HG03565 (cell line): Measurements from ENCODE around the gene OSM.

Source experiments
- ATAC-seq: cut with Tn5 transposase; IDR thresholded peaks from one replicate; pipeline ENCODE4 v1.9.1; 2021; ENCODE audit warnings: mild to moderate bottlenecking, moderate library complexity; ENCODE audit not compliant: unreplicated experiment

The OSM gene

DNA sequence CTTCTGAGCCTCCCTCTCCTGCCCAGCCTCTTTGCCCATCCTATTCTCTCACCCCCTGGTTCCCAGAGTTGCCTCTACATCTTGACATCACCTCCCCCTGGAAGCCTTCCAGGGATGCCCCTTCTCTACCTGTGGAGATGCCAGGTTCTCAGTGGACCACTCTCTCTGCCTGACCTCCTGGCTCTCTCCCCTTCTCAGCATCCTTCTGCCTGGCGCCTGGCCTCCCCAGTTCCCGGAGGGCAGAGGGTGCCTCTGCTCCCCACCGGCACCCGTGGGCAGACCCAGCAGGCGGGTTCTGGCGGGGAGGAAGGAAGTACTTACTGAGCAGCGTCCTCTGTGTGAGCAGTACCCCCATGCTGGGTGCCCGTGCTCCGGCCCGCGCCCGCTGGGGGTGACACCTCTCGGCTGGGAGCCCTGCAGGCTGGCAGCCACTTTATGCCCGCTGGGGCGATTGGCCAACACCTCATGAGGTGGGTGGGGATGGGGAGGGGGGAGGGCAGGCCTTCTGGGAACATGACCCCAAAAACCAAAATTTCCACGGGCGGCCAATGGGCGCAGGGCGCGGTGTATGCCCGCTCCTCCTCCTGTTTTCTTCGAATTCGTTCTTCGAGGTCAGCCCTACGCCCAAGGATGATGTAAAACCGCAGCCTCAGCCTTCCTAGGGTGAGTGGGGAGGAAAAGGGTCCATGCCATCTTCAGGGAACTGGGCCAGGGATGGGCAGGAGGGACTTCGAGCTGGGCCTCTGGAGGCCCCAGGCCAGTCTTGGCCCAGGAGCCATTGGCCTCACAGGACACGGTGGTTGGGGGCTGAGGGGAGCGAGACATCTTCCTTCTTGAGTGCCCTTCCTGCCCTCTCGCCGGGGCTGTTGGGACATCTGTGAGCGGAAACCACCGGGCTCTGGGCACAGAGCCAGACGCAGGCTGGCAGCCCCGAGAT lies at the start of gene OSM:
TSS of gene OSM (minus strand) at position 407 of the 937 bp plus-strand sequence. CDS start at position 355, 52 bp downstream.
- ATAC-seq, result no peak

DNA sequence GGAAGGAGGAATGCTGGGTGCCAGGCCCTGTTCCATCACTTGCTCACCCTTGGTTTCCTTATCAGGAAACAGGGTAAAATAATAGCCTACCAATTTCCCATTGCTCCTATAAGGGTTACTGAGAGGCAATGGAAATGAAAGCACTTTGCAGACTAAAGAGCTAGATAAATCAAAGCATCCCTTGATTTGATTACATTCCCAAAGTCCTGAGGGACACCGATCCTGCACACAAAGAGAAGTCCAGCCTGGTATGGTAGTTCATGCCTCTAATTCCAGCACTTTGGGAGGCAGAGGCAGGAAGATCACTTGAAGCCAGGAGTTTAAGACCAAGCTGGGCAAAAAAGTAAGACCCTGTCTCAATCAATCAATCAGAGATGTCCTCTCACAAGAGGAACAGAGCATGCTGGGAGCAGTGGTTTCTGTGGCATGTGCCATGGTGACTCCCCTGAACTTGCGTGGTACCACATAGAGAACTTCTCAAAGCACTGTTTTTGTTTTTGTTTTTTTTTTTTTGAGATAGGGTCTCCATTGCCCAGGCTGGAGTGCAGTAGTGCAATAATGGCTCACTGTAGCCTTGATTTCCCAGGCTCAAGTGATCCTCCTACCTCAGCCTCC lies 49.4 kb upstream of the OSM start:
- ATAC-seq, result no peak

DNA sequence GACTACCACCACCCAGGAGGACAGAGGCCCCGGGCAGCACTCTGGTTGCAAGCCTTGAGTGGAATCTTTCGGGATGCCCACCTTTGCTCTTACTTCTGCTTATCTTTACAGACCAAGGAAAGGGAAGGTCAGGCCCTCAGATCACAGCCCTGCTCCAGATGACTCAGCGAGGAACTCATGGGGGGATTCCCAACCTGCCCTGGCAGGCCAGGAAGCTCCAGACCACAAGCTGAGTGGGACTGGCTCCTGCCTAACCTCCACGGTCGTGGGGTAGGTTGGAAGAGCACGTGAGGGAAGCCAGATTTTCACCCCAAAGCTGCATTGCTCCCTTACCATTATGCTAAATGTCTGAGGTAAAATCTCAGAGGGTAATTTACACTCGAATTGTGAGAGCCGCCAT lies 48.3 kb upstream of the OSM start:
- no peak for ATAC-seq

DNA sequence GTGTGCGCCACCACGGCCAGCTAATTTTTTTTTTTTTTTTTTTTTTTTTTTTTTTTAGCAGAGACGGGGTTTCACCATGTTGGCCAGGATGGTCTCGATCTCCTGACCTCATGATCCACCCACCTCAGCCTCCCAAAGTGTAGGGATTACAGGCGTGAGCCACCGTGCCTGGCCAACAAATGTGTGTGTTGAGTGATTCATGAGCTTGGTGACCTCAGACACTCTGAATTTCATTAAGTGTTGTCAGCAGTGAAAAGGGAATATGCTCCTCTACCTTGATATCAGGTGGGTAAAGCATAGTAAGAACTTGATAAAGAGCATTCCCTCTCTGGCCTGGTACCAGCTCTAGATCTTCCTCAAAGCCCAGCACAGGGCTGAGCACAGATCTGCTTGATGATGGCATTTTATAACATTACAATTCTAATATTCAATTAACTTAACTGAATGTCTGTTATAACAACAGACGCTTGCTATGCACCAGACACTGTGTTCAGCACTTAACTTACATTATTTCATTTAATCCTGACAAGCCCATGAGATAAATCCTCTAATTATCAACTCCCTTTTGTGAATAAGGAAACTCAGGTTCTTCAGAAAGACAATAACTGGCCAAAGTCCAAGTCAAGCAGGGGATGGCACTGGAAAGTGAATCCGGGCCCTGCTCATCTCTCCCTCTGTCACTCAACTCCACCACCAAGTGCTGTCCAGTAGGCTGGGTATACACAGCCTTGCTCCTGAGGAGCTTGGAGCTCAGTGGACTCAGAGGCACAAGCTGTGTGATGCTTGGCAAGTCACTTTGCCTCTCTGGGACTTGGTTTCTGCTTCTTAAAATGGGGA lies 47.1 kb upstream of the OSM start:
- no peak for ATAC-seq

DNA sequence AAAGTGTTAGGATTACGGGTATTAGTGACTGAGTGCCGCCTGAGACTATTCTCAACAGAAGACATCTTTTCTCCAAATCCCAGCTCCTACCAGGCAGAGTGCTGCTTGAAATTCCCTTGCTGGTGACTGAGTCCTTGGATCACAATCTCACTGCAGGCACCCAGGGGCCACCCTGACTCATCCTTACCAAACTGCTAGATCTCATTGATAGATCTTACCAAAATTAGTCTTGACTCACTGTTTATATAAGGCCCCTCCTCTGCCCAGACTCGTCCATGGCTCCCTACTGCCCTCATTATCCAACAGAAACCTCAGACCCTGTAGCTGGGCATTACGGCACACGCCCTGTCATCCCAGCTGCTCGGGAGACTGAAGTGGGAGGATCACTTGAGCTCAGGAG lies 45.4 kb upstream of the OSM start:
- ATAC-seq, result no peak

DNA sequence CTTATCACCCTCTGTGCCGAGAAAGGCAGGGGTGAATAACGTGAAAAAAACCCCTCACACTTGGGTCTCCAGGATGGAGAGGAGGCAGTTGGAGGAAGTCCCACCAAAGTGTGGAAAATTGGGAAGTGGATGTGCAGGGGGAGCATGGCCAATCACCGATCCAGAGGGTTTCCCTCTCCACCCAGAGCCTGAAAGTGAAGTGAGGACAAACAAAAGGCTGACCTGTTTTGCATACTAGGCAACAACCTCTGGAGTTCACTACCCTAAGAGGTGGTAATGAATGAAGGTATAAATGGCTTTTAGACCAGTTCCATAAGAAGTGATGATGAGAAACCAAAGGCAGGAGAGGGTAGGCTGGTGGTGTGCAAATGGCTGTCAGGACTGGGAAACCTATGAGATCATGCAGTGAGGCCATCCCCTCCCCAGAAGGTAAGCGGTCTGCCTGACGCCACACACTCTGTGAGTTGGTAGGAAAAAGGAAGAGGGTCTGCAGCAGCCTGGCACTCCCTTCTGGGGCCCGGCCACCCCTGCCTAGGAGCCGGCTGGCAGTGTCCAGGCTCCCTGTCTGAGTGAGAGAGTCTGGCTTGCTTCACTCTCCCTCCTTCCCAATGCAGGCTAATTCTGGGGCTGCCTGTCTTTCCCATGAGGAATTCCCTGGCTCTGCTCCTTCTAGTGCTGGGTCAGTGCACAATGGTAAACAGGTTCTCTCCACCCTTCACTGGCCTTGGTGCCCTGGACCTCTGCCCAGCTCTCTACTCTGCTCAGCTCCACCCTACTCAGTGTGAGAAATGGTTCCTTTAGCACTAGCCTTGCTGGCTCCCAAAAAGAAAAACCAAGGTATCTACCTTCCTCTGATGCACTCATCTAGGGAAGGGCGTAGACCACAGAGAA lies 44.5 kb upstream of the OSM start:
- no peak for ATAC-seq

DNA sequence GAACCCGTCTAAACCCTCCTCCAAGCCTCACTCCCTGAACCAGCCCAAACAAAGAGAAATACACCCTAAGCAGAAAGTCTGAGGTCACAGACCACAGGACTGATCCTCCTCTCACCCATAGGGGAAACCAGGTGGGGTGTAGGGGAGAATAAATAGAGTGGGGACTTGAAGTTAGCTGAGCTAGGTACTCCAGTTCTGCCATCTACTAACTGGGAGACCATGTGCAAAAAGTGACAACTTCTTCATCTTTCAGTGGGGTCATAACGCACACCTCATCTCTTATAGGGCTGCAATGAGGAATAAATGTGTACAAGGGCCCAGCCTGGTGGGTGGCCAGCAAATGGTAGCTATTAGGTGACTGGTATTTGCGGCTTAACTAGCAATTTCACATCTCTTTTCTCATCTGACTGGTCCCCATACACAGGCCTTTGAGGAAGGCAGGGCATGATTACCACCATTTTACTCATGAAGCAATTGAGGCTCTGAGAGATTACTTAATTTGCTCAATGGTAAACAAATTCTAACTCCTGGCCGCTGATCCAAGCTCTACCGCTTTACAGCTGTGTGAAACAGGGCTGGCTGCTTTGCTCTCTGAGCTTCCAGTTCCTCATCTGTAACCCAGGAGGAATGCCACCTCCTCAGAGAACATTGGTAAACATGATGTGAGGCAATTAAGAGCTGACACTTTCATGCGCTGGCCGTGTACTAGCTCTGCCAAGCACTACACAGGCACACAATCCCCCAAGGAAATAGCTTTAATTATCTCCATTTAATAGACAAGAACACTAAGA lies 43.5 kb upstream of the OSM start:
- ATAC-seq, result no peak

DNA sequence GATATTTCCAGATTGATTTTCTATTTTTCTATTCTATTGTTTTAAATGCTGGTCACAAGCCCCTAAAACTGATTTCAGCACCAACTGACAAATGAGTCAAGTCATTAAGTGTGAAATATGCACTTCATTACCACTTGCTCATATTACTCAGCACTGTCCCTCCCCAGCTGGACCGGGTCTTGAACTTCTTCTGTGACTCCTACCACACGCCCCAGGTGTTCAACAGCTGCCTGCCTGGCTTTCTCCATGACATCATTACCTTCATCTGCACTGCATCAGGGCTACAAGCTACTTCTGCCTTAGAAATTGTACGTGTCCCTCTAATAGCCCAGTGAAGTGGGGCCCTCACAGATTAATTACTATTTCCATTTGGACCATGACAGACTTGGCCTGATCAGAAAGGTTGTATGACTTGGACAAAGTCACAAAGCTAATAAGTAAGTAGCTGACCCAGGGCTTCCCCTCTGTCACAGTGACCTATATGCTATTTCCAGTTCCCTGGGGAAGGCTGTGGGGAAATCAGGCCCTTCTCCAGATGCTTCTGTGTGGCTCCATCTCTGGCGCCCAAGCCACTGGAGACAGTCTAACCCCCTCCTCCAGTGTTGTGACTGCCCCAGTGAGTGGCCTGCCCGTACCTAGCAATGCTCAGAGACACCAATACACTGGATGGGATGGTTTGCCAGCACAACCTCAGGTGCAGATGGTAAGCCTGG lies 42.0 kb upstream of the OSM start:
- ATAC-seq, result peak; percentile 27

DNA sequence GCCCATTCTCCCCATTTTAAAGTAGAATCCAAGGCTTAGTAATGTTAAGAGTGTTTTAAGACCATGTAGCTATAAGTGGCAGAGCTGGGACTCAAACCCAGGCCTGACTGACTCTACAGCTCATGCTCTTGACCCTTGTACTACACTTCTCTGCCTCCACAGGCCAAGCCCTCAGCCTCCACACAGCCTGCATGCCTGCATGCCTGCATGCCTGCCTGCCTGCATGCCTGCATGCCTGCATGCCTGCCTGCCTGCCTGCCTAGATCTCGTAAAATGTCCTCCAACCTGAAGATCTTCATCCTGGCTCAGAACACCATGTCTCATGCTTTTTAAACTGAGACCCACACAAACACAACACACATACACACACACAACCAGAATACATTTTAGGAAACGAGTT lies 41.4 kb upstream of the OSM start:
- ATAC-seq, result peak; percentile 3

DNA sequence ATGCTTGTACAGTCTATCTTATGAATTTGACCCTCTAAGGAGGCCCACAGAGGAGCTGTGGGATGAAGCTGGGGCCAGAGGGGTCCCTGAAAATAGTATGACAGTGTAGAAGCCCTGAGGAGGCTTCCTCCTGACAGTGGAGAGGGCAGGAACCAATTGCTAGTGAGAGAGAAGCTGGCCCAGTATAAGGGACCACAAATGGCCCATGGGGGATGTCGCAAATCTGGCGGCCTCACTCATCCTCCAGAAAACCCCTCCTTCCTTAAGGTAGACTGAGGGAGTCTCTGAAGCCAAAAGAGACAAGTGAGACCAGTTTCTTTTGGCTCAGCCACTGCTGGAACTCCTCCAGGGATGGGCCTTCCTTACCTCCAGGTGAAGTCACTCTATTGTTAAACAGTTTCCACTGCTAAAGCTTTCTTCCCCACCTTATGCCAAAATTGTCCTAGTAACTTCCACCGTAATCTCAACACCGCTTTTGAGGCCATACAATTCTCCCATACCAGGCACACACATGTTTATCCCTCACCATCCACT lies 40.5 kb upstream of the OSM start:
- ATAC-seq, result no peak

DNA sequence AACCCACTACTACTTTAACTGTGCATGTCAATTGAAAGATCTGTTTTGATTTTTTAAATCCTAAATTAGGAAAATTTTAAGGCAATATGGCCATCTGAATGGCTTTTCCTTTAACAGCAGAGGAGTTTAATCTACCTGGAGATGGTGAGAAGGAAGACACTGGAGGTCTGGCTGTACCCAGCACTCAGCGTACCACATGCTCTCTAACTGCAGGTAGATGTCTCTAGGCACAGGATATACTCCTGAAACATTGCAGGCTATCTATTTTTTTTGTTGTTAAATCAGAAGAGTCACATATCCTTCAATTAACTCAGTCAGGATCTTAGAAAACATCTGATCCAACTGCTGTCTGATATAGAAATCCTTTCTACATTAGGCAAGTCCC lies 40.0 kb upstream of the OSM start:
- ATAC-seq, result no peak

DNA sequence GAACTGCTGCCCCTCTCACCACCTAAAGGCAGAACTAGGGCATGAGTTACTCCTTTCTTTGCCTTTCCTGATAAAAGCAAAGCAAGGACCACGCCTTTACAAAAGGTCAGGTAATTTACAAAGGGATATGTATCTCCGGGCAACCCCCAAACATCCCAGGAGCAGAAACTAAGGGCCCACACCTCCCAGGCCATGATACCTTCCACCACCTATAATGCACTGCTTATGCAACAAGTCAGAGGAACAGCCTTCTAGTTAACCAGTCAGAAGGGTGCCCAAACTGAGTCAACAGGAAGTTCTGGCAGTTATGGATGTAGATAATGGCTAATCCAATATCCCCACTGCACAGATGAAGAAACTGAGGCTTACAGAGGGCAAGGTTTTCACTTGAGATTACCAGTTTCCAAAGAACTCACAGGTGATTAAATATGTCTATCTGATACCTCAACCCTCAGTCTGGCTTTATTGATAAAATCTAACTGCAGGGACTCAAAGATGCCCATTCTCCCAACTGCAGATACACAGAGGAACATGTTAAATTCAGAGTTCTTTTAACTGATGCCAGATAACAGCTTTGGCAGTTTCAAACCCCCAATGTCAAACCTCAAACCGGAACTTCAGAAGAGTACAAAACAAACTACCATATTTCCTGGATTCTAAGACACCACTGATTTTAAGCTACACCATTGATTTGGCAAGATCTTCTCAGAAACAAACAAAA lies 39.4 kb upstream of the OSM start:
- ATAC-seq, result no peak

DNA sequence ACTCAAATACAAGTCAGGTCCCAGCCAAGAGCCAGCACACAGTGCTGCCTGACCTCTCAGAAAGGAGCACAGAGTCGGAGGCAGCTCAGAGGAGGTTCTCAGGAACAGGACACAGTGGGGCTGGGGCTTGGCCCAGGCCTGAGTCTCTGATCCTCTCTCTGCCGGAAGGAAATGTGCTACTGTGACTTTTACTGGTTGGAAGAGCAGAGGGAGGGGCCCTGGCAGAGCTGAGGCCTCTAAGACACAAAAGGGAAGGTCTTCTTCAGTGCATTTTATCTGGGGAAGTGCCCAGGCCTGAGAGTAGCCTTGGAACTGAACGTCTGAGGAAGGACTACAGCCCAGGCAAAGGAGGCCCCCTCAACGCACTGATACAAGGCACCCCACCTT lies 38.9 kb upstream of the OSM start:
- no peak for ATAC-seq

DNA sequence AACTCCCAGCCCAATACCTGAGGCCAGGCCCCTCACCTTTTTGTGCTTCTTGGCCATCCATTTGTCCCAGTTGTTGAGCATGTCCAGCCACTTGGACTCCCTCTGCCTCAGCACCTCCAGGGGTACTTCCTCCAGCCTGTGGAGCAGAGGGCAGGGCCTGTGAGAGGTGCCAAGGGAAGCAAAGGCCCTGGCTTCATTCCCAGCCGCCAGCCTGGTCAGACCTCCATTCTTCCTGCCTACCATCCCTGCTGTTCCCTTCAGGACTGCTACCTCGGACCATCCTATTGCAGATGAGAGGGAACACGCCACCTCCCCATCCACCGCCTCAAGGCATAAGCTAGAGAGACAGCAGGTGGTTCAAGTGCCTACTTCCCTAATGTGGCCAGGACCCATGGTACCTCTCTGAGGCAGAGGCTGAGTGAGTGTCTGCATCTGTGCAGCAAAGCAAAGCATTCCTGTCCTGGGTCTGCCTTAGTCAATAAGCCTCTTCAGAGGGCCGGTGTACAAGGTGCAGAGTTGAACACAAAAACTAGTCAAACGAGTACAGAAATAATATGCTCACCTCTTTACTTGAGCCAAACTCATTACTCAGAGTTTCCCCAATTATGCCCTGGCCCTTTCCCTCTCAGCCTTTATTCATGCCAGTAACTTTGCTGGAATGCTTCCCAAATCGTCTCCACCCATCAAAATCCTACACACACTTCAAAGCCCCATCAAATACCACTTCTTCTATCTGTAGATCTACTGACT lies 38.0 kb upstream of the OSM start:
- ATAC-seq, result no peak

DNA sequence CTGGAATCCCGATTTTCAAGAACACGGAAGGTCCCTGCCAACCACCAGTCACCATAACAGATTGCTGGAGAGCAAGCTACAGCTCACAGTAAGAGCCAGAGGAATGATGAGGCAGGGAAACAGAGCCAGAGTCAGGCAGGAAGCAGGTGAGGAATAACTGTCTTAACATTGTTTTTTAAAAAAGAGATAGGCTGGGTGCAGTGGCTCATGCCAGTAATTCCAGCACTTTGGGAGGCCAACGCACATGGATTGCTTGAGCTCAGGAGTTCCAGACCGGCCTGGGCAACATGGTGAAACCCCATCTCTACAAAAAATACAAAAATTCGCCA lies 36.1 kb upstream of the OSM start:
- no peak for ATAC-seq

DNA sequence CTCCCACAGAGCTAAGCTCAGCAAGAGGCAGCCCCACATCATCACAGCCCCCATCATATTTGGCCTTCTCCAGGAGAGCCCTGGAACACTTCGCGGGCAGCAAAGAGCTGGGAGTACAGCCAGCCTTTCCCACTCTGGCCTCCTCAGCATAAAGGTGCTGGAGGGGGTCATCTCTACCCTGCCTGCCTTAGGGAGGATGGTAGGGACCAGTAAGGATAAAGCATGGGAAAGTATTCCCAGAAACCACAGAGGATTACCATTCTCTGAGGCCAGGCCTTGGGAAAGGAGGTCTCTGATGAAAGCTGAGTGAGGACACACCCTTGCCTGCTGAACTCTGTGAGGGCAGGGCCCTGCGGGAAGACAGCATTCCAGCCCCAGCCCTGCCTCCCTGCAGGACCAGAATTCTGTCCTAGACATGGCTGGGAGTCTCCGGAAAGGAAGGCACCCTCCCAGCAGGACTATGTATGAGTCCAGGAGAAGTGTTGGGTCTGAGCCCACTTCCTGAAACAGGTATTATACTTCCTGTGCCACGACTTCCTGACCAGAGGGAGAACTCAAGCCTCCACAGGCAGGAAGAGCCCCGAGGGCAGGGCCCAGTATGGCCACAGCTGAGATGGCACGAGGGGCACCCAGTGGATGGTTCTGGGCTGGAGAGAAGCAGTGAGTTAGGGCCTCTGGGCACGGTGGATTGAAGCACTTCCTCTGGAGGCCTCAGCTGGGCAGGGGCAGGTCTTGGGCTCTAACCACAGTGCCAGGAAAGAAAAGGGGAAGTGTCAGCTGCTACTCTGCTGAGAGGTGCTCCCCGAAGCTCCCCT lies 35.6 kb upstream of the OSM start:
- no peak for ATAC-seq

DNA sequence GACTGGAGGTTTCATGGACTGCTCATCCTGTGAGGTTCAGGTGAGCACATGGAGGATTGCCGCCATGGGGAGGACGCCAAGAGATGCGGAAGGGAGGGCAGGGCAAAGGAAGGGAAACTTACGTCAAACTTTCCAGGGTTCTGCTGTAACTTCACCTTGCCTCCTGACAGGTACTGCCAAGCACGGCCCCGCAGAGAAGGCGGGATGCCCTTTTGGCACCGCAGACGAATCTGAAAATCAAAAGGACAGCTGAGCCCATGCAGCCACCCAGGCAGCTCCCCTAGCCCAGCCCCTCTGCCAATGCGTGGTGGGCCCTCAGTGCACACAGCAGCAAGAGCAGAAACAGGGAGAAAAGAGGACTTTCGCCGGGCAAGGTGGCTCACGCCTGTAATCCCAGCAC lies 32.7 kb upstream of the OSM start:
- ATAC-seq, result no peak
